ENCODE results near the gene JUNB. TPM values are rescaled to one million over a fixed set of nuclear protein-coding genes. Genes with fewer than 3 reads are reported as not detected.

JUNB gene
- total and polyA plus RNA-seq, 2 of the 4 experiments (the other 2 are of a cell fraction), result 20.8 to 109 TPM

DNA sequence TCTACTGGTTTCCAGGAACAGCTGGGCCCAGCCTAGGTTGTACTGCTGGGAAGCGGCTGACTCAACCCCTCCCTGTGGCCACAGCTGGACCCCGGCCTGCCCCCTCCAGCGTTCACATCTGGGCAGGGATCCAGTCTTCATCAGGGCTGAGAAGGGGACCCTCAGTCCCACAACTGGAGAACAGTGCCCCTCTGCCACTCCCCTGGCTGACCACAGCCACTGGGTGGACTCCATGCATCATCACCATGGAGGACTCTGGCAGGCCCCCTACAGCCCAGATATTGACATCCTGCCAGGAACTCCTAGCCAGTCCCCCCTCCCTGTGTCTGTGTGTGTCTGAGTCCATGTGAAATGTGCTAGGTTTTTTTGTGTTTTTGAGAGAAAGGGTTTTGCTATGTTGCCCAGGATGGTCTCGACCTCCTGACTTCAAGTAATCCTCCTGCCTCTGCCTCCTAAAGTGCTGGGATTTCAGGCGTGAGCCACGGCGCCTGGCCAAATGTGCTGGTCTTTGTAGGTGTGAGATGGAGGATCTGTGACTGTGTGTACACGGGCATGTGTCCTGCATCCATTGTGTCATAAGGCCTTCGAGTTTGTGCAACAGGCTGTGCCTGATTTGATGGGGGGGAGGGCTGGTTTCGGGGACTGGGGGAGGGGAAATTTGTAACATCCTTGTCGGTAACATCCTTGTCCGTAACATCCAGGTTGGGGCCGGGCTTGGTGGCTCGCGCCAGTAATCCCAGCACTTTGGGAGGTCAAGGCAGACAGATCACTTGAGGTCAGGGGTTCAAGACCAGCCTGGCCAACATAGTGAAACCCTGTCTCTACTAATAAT, 11.9 kb upstream of the JUNB start:
- 20% methylated on average over 7 of the region's 15 CpGs; no CpG with 5 or more reads in 1 of the 2 experiments for WGBS, 2 experiments (ENCODE audit: extremely low coverage in 2 of 2, insufficient read length in 1 of 2)
- Histone ChIP-seq H3K79me1 (ENCODE audit: low read depth in 1 of 2, low read length in 2 of 2) (peaks cover 0 to 50% of the 10 kb centered on the region in 2 experiments; a peak in 3 of 4 replicates), H4K91ac (ENCODE audit: insufficient read depth, low read depth, low read length) (peak overlapping the region; percentile 98), H2BK120ac (ENCODE audit: low read depth, low read length) (peak overlapping the region; percentile 95), H4K5ac (ENCODE audit: low read depth, low read length) (peak overlapping the region; percentile 88), H3K9me1 (ENCODE audit: insufficient read depth, low read length) (peaks cover 30% of the 10 kb centered on the region), H3K4me2 (ENCODE audit: low read depth, low read length) (peak overlapping the region; percentile 84), H3K4ac (ENCODE audit: low read depth, low read length) (peak overlapping the region; percentile 99), H3K56ac (ENCODE audit: extremely low read depth, insufficient read depth, low read length) (peak overlapping the region; percentile 44; the same call in 1 of the 2 replicates), H3K23ac (ENCODE audit: low read depth, low read length) (peak overlapping the region; percentile 95), H2BK5ac (ENCODE audit: low read depth, low read length, poor library complexity, severe bottlenecking) (peak overlapping the region; percentile 88), H3K18ac (ENCODE audit: low read depth, low read length) (peak overlapping the region; percentile 58), H2AFZ (replicated peaks; ENCODE audit: low read length, poor library complexity) (peak overlapping the region; percentile 98), H2AK5ac (ENCODE audit: low read depth, low read length) (peak overlapping the region; percentile 99), H4K20me1 (ENCODE audit: insufficient read depth, low read length) (peaks cover 3% of the 10 kb centered on the region; the same call in 1 of the 2 replicates), H4K8ac (ENCODE audit: low read depth in 2 of 2, low read length in 2 of 2) (peak overlapping the region; percentile 98 to 99; a peak in 3 of 4 replicates), H2BK20ac (ENCODE audit: low read depth, low read length) (peak overlapping the region; percentile 64; the same call in 1 of the 2 replicates), H2AK9ac (replicated peaks; ENCODE audit: low read depth, low read length, poor library complexity) (peak overlapping the region; percentile 98), H2BK15ac (ENCODE audit: low read depth, low read length) (peak overlapping the region; percentile 92; the same call in 1 of the 3 replicates), H3K4me1 (ENCODE audit: control insufficient read depth, insufficient read depth, low read length) (peaks cover 39% of the 10 kb centered on the region), H3K14ac (replicated peaks; ENCODE audit: low read depth, low read length) (peak overlapping the region; percentile 77), H3K27ac (ENCODE audit: insufficient read depth, low read length) (peak overlapping the region; percentile 82), H3K9me3 (ENCODE audit: control insufficient read depth, insufficient read depth, low read length) (no peaks in the 10 kb centered on the region), H3K36me3 (ENCODE audit: control insufficient read depth, insufficient read depth, low read length) (no peaks in the 10 kb centered on the region), H3K4me3 (ENCODE audit: insufficient read depth, low read depth, low read length) (no peak overlapping the region), H3K27me3 (ENCODE audit: control insufficient read depth, insufficient read depth, low read length) (no peaks in the 10 kb centered on the region), H3K9ac (ENCODE audit: low read depth, low read length) (peak overlapping the region; percentile 56; the same call in 1 of the 2 replicates)
- TF ChIP-seq CHD1 (IDR thresholded peaks at IDR 0.05; ENCODE audit: low read depth, low read length) (no peak), POLR2A (IDR thresholded peaks at IDR 0.05; ENCODE audit: low read depth, low read length) (peak; percentile 62), RCOR1 (IDR thresholded peaks at IDR 0.05; ENCODE audit: insufficient replicate concordance, low read length) (no peak), MAZ (IDR thresholded peaks at IDR 0.05; ENCODE audit: borderline replicate concordance, low read depth, low read length) (peak; percentile 93), FOS (IDR thresholded peaks at IDR 0.05; ENCODE audit: low read depth, low read length) (peak; percentile 62; the same call in 1 of the 2 replicates), CEBPB (IDR thresholded peaks at IDR 0.05; ENCODE audit: low read depth, low read length) (peak; percentile 76)
- TF ChIP-seq, protein P1, sequence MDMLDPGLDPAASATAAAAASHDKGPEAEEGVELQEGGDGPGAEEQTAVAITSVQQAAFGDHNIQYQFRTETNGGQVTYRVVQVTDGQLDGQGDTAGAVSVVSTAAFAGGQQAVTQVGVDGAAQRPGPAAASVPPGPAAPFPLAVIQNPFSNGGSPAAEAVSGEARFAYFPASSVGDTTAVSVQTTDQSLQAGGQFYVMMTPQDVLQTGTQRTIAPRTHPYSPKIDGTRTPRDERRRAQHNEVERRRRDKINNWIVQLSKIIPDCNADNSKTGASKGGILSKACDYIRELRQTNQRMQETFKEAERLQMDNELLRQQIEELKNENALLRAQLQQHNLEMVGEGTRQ (IDR thresholded peaks at IDR 0.05; ENCODE audit: low read depth, low read length), result no peak
- intact Hi-C loops (cut with micrococcal nuclease), result no loop called here
- ChIA-PET CTCF (interaction anchor here (1.1 to 2.9 kb wide), 5 partner anchors 10 to 68 kb away, joined by 3 to 23 read pairs (median 10); no protein-coding TSS in a partner anchor), POLR2A (ENCODE audit: unreplicated experiment) (interaction anchor here (2.5 kb wide), 2 partner anchors 12 to 13 kb away, joined by 9 to 11 read pairs; partner anchors contain the start of gene JUNB)
- in situ Hi-C loops (cut with MboI; ENCODE audit: low sequenced_read_pairs), result loop anchor here (25.0 kb wide), 1 partner anchor 1058 kb away; no protein-coding TSS in a partner anchor
- dilution Hi-C loops (cut with HindIII; ENCODE audit: low sequenced_read_pairs, unreplicated experiment), result no loop called here
- ATAC-seq (ENCODE audit: low read depth), result peak; percentile 1; the same call in 1 of the 2 replicates
- peak; percentile 77 for DNase-seq
- BruUV-seq (replicated peaks), result no TSS peak

Measured in IMR-90 (cell line).